GM18499 (cell line): ENCODE data around the gene UTS2.

Experiments used
- ATAC-seq: cut with Tn5 transposase; IDR thresholded peaks from one replicate; pipeline ENCODE4 v1.9.1; 2021; ENCODE audit warnings: moderate number of reproducible peaks; ENCODE audit not compliant: insufficient read depth, unreplicated experiment

Gene UTS2

GRCh38 chr1:7852804-7853683 lies at the start of gene UTS2:
TSS of gene UTS2 (minus strand) at chr1:7853065. CDS start at chr1:7853003, 62 bp downstream.
- no peak for ATAC-seq

- no peak for ATAC-seq
These were observed 46.9 kb upstream of the UTS2 start for GRCh38 chr1:7899741-7900140.

GRCh38 chr1:7898962-7899361 lies 46.1 kb upstream of the UTS2 start:
- ATAC-seq, result no peak

GRCh38 chr1:7896994-7897393 lies 44.1 kb upstream of the UTS2 start:
- ATAC-seq, result no peak

- no peak for ATAC-seq
These were observed 40.8 kb upstream of the UTS2 start for GRCh38 chr1:7893529-7894180.

- ATAC-seq, result no peak
These were observed 38.9 kb upstream of the UTS2 start for GRCh38 chr1:7891804-7892203.

- no peak for ATAC-seq
These were observed 38.0 kb upstream of the UTS2 start for GRCh38 chr1:7890853-7891252.

GRCh38 chr1:7888248-7889081 lies 35.6 kb upstream of the UTS2 start:
- ATAC-seq, result no peak

- ATAC-seq, result no peak
These were observed 33.5 kb upstream of the UTS2 start for GRCh38 chr1:7886405-7886745.

- ATAC-seq, result no peak
These were observed 32.9 kb upstream of the UTS2 start for GRCh38 chr1:7885513-7886404.

- ATAC-seq, result no peak
These were observed 31.9 kb upstream of the UTS2 start for GRCh38 chr1:7884757-7885156.

- ATAC-seq, result no peak
These were observed 26.4 kb upstream of the UTS2 start for GRCh38 chr1:7879228-7879627.

GRCh38 chr1:7878027-7878426 lies 25.2 kb upstream of the UTS2 start:
- ATAC-seq, result no peak

GRCh38 chr1:7873801-7874795 lies 21.2 kb upstream of the UTS2 start:
- ATAC-seq, result no peak

- no peak for ATAC-seq
These were observed 18.3 kb upstream of the UTS2 start for GRCh38 chr1:7871136-7871535.

GRCh38 chr1:7869136-7869920 lies 16.5 kb upstream of the UTS2 start:
- no peak for ATAC-seq

- no peak for ATAC-seq
These were observed 15.4 kb upstream of the UTS2 start for GRCh38 chr1:7868070-7868780.
